GM12891 (cell line): ENCODE results near the gene HELQ.

Source experiments
- DNase-seq: peaks from one replicate; pipeline ENCODE4 v3.0.0; 2011; ENCODE audit warnings: low spot score; ENCODE audit not compliant: insufficient read length
- FAIRE-seq: peaks from 2 replicates; lab custom pipeline; 2011; peaks lifted over from hg19 to GRCh38; lab: Jason Lieb, UNC
- PAX5 ChIP-seq: IDR thresholded peaks from 2 replicates; pipeline ENCODE4 v1.6.1; 2011; ENCODE audit warnings: low read length, moderate library complexity, mild to moderate bottlenecking; ENCODE audit not compliant: insufficient read depth, severe bottlenecking
- POLR2A ChIP-seq: IDR thresholded peaks from 2 replicates; pipeline ENCODE4 v1.6.1; 2011; ENCODE audit warnings: low read depth, low read length, control low read depth
- POLR2AphosphoS5 ChIP-seq: IDR thresholded peaks from 2 replicates; pipeline ENCODE4 v1.6.1; 2011; ENCODE audit warnings: low read depth, low read length, control low read depth
- POU2F2 ChIP-seq: IDR thresholded peaks from 2 replicates; pipeline ENCODE4 v1.6.1; 2011; ENCODE audit warnings: low read depth, mild to moderate bottlenecking, control low read depth, low read length, moderate library complexity
- SPI1 ChIP-seq: IDR thresholded peaks from 2 replicates; pipeline ENCODE4 v1.6.1; 2011; ENCODE audit warnings: low read depth, low read length, control low read depth
- TAF1 ChIP-seq: IDR thresholded peaks from 2 replicates; pipeline ENCODE4 v1.6.1; 2011; ENCODE audit warnings: low read depth, low read length, control low read depth

HELQ gene

GRCh38 chr4:83393908-83394307 is 61.7 kb downstream of the HELQ start:
- no peak for FAIRE-seq
- no peak for DNase-seq
- TF ChIP-seq POLR2AphosphoS5 (no peak), TAF1 (no peak), POU2F2 (no peak), SPI1 (no peak), POLR2A (no peak), PAX5 (no peak)

GRCh38 chr4:83392562-83392961 is 63.1 kb downstream of the HELQ start:
- DNase-seq (no peak), FAIRE-seq (no peak)
- TF ChIP-seq POU2F2 (no peak), POLR2A (no peak), SPI1 (no peak), POLR2AphosphoS5 (no peak), TAF1 (no peak), PAX5 (no peak)

GRCh38 chr4:83390944-83391343 is 64.7 kb downstream of the HELQ start:
- DNase-seq: no peak
- no peak for FAIRE-seq
- TF ChIP-seq PAX5: no peak
- TF ChIP-seq POLR2A: no peak
- no peak for TF ChIP-seq TAF1
- no peak for TF ChIP-seq POU2F2
- no peak for TF ChIP-seq SPI1
- TF ChIP-seq POLR2AphosphoS5: no peak

- DNase-seq: no peak
- FAIRE-seq: no peak
- no peak for TF ChIP-seq POLR2A
- no peak for TF ChIP-seq PAX5
- no peak for TF ChIP-seq POU2F2
- TF ChIP-seq POLR2AphosphoS5: no peak
- TF ChIP-seq SPI1: no peak
- TF ChIP-seq TAF1: no peak
These were observed 65.7 kb downstream of the HELQ start for GRCh38 chr4:83389756-83390505.

GRCh38 chr4:83389037-83389720 is 66.4 kb downstream of the HELQ start:
- DNase-seq (no peak), FAIRE-seq (no peak)
- TF ChIP-seq POU2F2 (no peak), POLR2AphosphoS5 (no peak), PAX5 (no peak), TAF1 (no peak), SPI1 (no peak), POLR2A (no peak)

GRCh38 chr4:83388313-83388676 is 67.3 kb downstream of the HELQ start:
- DNase-seq (no peak), FAIRE-seq (no peak)
- TF ChIP-seq TAF1: no peak
- no peak for TF ChIP-seq PAX5
- TF ChIP-seq SPI1: no peak
- TF ChIP-seq POU2F2: no peak
- TF ChIP-seq POLR2A: no peak
- TF ChIP-seq POLR2AphosphoS5: no peak

- FAIRE-seq (no peak), DNase-seq (no peak)
- TF ChIP-seq POU2F2: no peak
- TF ChIP-seq SPI1: no peak
- no peak for TF ChIP-seq PAX5
- TF ChIP-seq POLR2A: no peak
- TF ChIP-seq POLR2AphosphoS5: no peak
- no peak for TF ChIP-seq TAF1
These were observed 67.9 kb downstream of the HELQ start for GRCh38 chr4:83387476-83388312.

- DNase-seq (no peak), FAIRE-seq (no peak)
- no peak for TF ChIP-seq PAX5
- TF ChIP-seq SPI1: no peak
- no peak for TF ChIP-seq POU2F2
- TF ChIP-seq POLR2A: no peak
- no peak for TF ChIP-seq POLR2AphosphoS5
- TF ChIP-seq TAF1: no peak
These were observed 68.6 kb downstream of the HELQ start for GRCh38 chr4:83387012-83387411.

- no peak for DNase-seq
- FAIRE-seq: no peak
- TF ChIP-seq SPI1: no peak
- no peak for TF ChIP-seq TAF1
- no peak for TF ChIP-seq POLR2AphosphoS5
- TF ChIP-seq POU2F2: no peak
- no peak for TF ChIP-seq PAX5
- TF ChIP-seq POLR2A: no peak
These were observed 72.8 kb downstream of the HELQ start for GRCh38 chr4:83382850-83383249.

GRCh38 chr4:83381173-83381572 is 74.5 kb downstream of the HELQ start:
- TF ChIP-seq POLR2A (no peak), PAX5 (no peak), POU2F2 (no peak), TAF1 (no peak), SPI1 (no peak), POLR2AphosphoS5 (no peak)
- DNase-seq (no peak), FAIRE-seq (no peak)
